Activated CD4-positive, alpha-beta T cell treated with anti-CD3 and anti-CD28 coated beads for 48 hours (primary cell): ENCODE measurements around the gene ARHGAP27.
A peak's percentile ranks its signal among the peaks of the same experiment; 100 is the strongest.
"Not testable (repeated sequence)": the region's sequence is repeated elsewhere in the genome, so short reads cannot be mapped to it uniquely, and the experiment has no call there.

Source experiments
- DNase-seq: peaks from one replicate; pipeline ENCODE4 v3.0.0-alpha.2; 2020

Gene ARHGAP27, protein sequence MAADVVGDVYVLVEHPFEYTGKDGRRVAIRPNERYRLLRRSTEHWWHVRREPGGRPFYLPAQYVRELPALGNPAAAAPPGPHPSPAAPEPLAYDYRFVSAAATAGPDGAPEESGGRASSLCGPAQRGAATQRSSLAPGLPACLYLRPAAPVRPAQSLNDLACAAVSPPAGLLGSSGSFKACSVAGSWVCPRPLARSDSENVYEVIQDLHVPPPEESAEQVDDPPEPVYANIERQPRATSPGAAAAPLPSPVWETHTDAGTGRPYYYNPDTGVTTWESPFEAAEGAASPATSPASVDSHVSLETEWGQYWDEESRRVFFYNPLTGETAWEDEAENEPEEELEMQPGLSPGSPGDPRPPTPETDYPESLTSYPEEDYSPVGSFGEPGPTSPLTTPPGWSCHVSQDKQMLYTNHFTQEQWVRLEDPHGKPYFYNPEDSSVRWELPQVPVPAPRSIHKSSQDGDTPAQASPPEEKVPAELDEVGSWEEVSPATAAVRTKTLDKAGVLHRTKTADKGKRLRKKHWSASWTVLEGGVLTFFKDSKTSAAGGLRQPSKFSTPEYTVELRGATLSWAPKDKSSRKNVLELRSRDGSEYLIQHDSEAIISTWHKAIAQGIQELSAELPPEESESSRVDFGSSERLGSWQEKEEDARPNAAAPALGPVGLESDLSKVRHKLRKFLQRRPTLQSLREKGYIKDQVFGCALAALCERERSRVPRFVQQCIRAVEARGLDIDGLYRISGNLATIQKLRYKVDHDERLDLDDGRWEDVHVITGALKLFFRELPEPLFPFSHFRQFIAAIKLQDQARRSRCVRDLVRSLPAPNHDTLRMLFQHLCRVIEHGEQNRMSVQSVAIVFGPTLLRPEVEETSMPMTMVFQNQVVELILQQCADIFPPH

GRCh38 chr17:45432405-45433158 lies at the start of gene ARHGAP27:
TSS of gene ARHGAP27 (minus strand) at chr17:45432870. CDS start at chr17:45430279, 2,591 bp downstream.
- no peak for DNase-seq

- DNase-seq = not testable (repeated sequence)
Measured at GRCh38 chr17:45482317-45482716, 49.6 kb upstream of the ARHGAP27 start.

DNA sequence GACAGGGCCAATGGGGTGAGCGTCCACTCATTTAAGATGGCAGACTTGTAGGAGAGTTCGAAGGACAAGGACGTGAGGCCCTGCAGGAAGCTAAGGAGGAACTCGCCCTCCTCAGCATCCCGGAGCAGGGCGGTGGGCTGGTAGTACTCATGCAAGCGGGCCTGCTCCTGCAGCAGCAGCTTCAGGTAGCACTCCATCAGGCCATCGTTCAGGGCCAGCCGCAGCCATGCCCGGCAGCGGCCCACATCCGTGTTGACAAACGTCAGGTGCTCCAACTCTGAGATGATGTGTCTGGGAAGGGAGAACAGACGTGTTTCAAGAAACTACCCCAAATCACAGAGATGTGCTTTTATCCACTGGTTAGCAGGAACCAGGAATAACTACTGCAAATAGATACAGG lies 42.8 kb upstream of the ARHGAP27 start:
- not testable (repeated sequence) for DNase-seq

DNA sequence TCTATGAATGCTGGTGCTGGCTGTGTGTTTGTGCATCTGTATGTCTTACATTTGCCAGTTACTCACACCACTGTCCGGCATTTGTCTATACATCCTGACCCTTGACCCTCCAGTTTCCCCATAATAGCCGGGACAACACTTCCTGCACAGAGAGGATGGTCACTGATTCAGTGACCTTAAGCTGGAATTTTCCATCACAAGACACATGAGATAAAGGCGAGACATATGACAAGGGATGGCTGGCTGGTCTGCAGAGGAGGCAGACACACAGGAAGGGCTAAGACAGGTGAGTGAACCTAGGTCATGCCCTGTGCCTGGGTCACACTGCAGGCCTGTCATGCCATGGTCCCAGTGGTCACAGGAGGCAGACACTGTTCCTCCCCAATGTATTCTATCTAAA lies 39.6 kb upstream of the ARHGAP27 start:
- DNase-seq = not testable (repeated sequence)

GRCh38 chr17:45469204-45469563 lies 36.5 kb upstream of the ARHGAP27 start:
- not testable (repeated sequence) for DNase-seq

- DNase-seq = not testable (repeated sequence)
Measured at GRCh38 chr17:45468293-45469203, 35.9 kb upstream of the ARHGAP27 start.

DNA sequence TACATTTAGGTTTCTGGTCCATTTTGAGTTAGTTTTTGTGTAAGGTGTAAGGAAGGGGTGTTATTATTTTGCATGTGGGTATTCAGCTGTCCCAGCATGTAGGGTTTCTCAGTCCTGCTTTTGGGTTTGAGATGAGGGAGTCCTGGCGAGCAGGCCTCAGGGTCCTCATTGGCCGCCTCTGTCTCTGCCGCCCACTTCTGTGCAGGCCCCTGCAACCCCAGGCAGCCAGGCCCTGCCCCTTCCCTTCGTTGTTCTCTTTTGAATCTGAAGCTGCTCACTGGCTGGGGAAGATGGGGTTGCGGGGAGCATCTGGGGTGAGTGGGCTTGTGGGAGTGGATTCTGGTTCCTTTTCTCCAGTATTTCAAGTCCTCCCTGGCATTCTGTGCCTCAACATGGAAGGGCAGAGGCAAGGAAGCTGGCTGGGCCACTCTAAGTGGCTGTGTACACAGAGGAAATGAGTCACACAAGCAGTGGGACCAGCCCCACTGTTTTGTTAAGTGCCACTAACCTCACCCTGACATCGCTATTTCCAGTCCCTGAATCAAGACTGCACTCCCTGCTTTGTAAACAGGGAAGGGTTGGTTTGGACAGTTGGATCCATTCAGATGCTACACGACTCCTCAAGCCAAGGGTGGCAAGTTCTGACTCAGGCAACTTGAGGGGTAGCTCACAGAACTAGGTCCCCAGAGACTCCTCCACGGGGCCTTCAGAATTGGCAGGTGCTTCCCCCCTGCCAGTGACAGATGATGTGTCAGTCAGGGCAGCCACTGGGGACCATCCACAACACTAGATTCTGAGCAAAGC lies 29.1 kb upstream of the ARHGAP27 start:
- DNase-seq = peak; percentile 62

DNA sequence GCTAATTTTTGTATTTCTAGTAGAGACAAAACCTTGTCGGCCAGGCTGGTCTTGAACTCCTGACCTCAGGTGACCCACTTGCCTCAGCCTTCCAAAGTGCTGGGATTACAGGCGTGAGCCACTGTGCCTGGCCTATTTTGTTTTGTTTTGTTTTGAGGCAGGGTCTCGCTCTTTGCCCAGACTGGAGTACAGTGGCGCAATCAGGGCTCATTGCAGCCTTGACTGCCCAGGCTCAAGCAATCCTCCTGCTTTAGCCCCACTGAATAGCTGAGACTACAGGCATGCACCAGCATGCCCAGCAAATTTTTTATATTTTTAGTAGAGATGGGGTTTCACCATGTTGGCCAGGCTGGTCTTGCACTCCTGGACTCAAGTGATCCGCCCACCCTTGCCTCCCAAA lies 27.8 kb upstream of the ARHGAP27 start:
- DNase-seq = not testable (repeated sequence)

- DNase-seq = not testable (repeated sequence)
Measured at GRCh38 chr17:45454341-45454740, 21.7 kb upstream of the ARHGAP27 start.

GRCh38 chr17:45453731-45454130 lies 21.1 kb upstream of the ARHGAP27 start:
- DNase-seq = not testable (repeated sequence)

DNA sequence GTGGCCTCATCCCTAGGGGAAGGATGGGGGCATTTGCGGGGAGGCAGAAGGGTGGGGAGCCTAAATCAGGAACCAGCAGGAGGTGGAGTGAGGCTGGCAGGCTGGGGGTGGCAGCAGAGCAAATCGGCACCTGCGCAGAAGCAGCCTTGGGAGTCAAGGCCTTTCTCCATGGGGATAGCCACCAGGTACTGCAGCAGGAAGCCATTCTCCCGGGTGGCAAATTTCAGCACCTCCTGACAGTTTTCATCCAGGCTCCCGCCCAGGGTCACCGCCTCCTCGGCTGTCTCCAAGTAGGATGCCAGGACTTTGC lies 20.5 kb upstream of the ARHGAP27 start:
- not testable (repeated sequence) for DNase-seq

- not testable (repeated sequence) for DNase-seq
Measured at GRCh38 chr17:45452329-45453224, 19.9 kb upstream of the ARHGAP27 start.

DNA sequence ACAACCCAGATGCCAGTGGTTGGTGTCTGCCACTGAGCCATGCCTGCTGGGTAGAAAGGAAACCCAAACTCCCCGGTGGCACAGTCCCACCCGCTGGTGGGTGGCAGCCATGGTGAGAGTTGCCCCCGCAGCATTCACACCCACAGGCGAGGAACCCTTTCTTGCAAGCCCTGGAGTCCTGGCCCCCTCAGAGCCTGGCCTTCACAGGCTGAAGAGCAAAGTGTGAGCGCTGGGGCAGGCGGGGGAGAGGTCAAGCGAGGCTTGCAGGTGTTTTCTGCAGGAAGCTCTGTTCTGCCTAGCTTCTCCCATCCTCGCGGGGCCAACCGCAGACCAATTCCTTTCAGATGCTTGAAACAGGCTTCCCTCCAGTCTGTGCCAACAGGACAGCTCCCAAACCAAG lies 19.0 kb upstream of the ARHGAP27 start:
- not testable (repeated sequence) for DNase-seq

GRCh38 chr17:45451131-45451530 lies 18.5 kb upstream of the ARHGAP27 start:
- no peak for DNase-seq

- DNase-seq = not testable (repeated sequence)
Measured at GRCh38 chr17:45449708-45450329, 17.1 kb upstream of the ARHGAP27 start.

DNA sequence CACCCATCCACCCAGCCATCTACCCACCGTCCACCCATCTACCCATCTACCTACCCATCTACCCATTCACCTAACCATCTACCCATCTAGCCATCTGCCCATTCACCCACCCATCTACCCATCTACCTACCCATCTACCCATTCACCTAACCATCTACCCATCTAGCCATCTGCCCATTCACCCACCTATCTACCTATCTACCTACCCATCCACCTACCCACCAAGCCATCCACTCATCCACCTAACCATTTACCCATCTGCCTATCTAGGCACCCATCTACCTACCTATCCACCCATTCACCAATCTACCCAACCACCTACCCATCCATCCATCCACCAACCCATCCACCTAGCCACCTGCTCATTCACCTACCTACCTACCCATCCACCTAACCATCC lies 16.6 kb upstream of the ARHGAP27 start:
- DNase-seq = not testable (repeated sequence)

DNA sequence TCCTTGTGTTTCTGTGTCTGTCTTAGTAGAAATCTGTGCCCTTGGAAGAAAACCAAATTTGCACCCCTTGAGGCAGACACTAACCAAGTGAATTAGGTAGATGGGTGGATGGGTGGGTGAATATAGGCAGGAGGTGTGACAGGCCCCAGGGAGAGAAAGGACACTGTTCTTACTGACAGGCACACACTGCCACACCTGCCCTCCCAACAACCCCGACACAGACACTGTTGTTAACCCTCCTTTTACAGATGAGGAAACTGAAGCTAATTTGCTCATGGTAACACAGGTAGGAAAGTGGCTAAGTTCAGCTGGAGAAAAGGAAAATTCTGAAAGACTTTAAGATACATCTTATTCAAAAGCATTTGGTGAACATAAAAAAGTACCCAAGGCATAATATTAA lies 15.8 kb upstream of the ARHGAP27 start:
- not testable (repeated sequence) for DNase-seq

- not testable (repeated sequence) for DNase-seq
Measured at GRCh38 chr17:45448066-45448465, 15.4 kb upstream of the ARHGAP27 start.

DNA sequence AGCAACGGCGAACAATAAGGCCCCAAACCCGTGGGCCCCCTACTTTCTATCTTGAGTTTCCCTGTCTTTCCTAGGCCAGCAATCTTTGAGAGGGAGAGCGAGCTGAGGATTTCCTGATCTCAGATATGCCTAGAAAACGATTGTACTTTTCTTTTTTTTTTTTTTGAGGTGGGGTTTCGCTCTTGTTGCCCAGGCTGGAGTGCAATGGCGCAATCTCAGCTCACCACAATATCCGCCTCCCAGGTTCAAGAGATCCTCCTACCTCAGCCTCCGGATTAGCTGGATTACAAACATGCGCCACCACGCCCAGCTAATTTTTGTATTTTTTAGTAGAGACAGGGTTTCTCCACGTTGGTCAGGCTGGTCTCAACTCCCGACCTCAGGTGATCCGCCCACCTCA lies 15.0 kb upstream of the ARHGAP27 start:
- DNase-seq = not testable (repeated sequence)
